HEK293T (cell line): ENCODE results near the gene SLC35B2.

Experiments
- ARNT ChIP-seq: fragments of 450-650 bp; IDR thresholded peaks from 2 replicates; pipeline ENCODE4 v1.6.1; 2017; ENCODE audit warnings: mild to moderate bottlenecking
- BHLHE40 ChIP-seq: fragments of 450-650 bp; IDR thresholded peaks from 2 replicates; pipeline ENCODE4 v1.6.1; 2016; ENCODE audit warnings: mild to moderate bottlenecking, moderate library complexity, borderline replicate concordance
- CTBP1 ChIP-seq: fragments of 450-650 bp; IDR thresholded peaks from 2 replicates; pipeline ENCODE4 v1.6.1; 2016; ENCODE audit warnings: borderline replicate concordance
- FOXA1 ChIP-seq: fragments of 450-650 bp; IDR thresholded peaks from 2 replicates; pipeline ENCODE4 v1.6.1; 2016; ENCODE audit warnings: mild to moderate bottlenecking
- FOXM1 ChIP-seq: fragments of 450-650 bp; IDR thresholded peaks from 2 replicates; pipeline ENCODE4 v1.6.1; 2017; ENCODE audit warnings: mild to moderate bottlenecking, borderline replicate concordance
- HDGF ChIP-seq: fragments of 450-650 bp; IDR thresholded peaks from 2 replicates; pipeline ENCODE4 v1.6.1; 2017; ENCODE audit warnings: antibody characterized with exemption, borderline replicate concordance
- LEF1 ChIP-seq: fragments of 450-650 bp; IDR thresholded peaks from 2 replicates; pipeline ENCODE4 v1.6.1; 2017; ENCODE audit warnings: mild to moderate bottlenecking, borderline replicate concordance
- SP1 ChIP-seq: fragments of 450-650 bp; IDR thresholded peaks from 2 replicates; pipeline ENCODE4 v1.6.1; 2017
- SUZ12 ChIP-seq: fragments of 450-650 bp; IDR thresholded peaks from 2 replicates; pipeline ENCODE4 v1.6.1; 2016; ENCODE audit warnings: mild to moderate bottlenecking
- ZNF384 ChIP-seq: fragments of 450-650 bp; IDR thresholded peaks from 2 replicates; pipeline ENCODE4 v1.6.1; 2016
- TF ChIP-seq, protein P1 (sequence below): fragments of 450-650 bp; IDR thresholded peaks from 2 replicates; pipeline ENCODE4 v1.6.1; 2016

DNA sequence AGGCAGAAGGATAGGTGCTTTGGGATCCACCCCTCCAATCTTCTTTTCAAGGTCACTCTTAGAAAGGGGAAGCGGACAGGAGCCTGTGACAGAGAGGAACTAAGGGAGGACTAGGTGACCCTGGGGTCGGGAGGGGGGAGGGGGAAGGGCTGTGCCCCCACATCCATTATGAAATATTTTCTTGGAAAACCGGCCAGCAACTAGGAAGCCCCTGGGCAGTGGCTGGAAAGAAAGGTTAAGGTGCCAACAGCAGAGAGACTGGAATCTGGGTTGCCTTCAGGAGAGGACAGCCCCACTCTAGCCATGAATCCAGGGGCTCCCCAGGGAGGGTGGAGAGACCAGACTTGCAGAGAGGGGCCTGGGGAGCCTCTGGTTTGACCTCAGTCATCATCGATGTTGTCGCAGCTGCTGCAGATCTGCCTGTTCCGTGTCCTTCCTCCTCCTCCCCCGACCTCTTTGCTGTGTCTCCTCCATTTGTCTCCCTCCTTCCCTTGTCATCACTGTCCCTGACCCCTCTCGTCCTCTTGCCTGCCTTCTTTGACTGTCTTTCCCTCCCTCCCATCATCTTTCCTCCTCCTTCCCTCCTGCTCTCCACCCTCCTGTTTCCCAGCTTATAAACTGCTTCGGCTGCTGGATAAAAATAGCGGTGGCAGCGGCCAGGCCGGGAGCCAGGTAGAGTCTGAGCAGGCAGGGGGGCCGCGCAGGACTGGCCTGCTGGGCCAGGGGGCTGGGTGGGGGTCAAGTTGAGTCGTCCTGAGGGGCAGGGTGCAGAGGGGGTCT lies 30.8 kb downstream of the SLC35B2 start:
- TF ChIP-seq, protein P1, sequence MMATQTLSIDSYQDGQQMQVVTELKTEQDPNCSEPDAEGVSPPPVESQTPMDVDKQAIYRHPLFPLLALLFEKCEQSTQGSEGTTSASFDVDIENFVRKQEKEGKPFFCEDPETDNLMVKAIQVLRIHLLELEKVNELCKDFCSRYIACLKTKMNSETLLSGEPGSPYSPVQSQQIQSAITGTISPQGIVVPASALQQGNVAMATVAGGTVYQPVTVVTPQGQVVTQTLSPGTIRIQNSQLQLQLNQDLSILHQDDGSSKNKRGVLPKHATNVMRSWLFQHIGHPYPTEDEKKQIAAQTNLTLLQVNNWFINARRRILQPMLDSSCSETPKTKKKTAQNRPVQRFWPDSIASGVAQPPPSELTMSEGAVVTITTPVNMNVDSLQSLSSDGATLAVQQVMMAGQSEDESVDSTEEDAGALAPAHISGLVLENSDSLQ = no peak
- TF ChIP-seq CTBP1 (no peak), SP1 (no peak), HDGF (no peak), BHLHE40 (no peak), FOXM1 (no peak), ARNT (no peak), LEF1 (no peak), FOXA1 (no peak), SUZ12 (no peak), ZNF384 (no peak)
